ENCODE results near the gene NRCAM.
A peak's percentile ranks its signal among the peaks of the same experiment; 100 is the strongest.
"Not testable (repeated sequence)": the region's sequence is repeated elsewhere in the genome, so short reads cannot be mapped to it uniquely, and the experiment has no call there.

The NRCAM gene

GRCh38 chr7:108455998-108456677 lies at the start of gene NRCAM:
Gene NRCAM, minus strand, starts transcription at chr7:108456436. Its CDS starts 216,372 bp downstream, at chr7:108240064.
- DNase-seq (ENCODE audit: low spot score): peak; percentile 61

- DNase-seq (ENCODE audit: low spot score): not testable (repeated sequence)
Observed at GRCh38 chr7:108504576-108504975, 48.3 kb upstream of the NRCAM start.

- DNase-seq (ENCODE audit: low spot score): no peak
Observed at GRCh38 chr7:108503112-108504026, 47.1 kb upstream of the NRCAM start.

GRCh38 chr7:108499566-108499965 lies 43.3 kb upstream of the NRCAM start:
- no peak for DNase-seq (ENCODE audit: low spot score)

GRCh38 chr7:108498481-108498880 lies 42.2 kb upstream of the NRCAM start:
- DNase-seq (ENCODE audit: low spot score): no peak

GRCh38 chr7:108497082-108497725 lies 41.0 kb upstream of the NRCAM start:
- peak; percentile 40 for DNase-seq (ENCODE audit: low spot score)

DNA sequence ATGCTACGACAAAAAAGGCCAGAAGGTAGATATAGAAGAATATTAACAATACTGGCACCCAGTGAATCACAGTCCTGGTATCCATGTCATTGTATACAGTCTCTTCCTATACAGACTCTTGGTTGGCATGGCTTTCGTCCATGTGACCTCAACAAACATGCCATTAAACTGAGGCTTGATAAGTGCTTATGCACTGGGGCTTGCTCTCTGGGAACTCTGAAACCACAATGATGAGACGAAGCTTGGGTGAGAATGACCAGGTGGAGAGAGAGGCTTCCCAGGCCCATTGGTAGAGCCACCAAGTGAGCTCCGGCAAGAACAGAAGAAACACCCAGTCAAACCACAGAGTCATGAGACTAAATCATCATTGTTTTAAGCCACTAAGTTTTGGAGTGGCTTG lies 36.5 kb upstream of the NRCAM start:
- no peak for DNase-seq (ENCODE audit: low spot score)

DNA sequence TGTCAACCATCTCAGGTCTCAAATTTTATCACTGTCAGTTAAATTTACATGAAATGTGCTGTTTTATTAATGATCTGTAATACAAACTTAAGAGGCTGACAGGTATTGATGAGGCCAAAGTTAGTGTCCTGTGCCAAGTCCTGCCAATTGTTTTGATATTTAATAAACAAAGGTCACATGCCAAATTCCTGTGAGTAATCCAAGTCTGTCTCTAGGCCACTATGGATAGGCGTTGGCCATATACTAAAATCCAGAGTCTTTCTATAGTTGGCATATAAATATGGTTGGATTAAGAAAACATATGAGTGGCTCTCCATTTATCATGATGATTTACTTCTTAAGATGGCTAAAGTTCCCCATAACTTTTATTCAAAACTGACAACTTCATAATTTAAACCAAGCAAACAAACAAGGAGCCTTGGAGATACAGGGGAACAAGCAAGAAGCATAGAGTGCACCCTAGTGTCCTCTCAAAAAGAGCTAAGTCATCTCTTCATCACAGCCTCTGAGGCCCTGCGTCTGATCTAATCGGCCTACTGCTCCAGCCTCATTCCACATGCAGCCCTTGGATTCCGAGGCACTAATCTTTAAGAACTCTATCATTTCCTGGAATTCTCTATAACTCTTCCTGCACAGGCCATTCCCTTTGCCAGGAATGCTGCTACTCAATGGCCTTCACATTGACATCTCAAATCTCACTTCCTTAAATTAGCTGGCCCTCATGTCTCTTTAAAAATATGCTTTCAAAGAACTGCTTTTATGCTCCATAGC lies 32.7 kb upstream of the NRCAM start:
- DNase-seq (ENCODE audit: low spot score): no peak

- DNase-seq (ENCODE audit: low spot score): no peak
Observed at GRCh38 chr7:108487646-108488045, 31.4 kb upstream of the NRCAM start.

GRCh38 chr7:108486291-108486966 lies 30.2 kb upstream of the NRCAM start:
- no peak for DNase-seq (ENCODE audit: low spot score)

- no peak for DNase-seq (ENCODE audit: low spot score)
Observed at GRCh38 chr7:108484137-108484536, 27.9 kb upstream of the NRCAM start.

DNA sequence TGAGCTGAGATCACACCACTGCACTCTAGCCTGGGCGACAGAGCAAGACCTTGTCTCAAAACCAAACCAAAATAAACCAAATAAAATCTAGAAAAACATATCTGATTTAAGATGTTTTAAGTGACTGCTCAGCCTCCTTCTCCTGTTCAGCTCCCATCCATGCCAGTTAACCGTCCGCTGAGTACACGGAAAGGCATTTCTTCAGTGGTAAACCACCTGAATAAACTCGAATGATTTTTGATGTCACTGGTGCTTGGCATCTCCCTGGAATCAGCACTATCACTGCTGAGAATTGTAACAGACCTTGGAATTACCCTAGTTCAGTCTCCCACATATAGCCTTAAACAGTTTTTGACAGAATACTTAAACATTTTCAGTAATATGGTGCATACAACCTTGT lies 24.1 kb upstream of the NRCAM start:
- DNase-seq (ENCODE audit: low spot score): no peak

- DNase-seq (ENCODE audit: low spot score): no peak
Observed at GRCh38 chr7:108479751-108480150, 23.5 kb upstream of the NRCAM start.

DNA sequence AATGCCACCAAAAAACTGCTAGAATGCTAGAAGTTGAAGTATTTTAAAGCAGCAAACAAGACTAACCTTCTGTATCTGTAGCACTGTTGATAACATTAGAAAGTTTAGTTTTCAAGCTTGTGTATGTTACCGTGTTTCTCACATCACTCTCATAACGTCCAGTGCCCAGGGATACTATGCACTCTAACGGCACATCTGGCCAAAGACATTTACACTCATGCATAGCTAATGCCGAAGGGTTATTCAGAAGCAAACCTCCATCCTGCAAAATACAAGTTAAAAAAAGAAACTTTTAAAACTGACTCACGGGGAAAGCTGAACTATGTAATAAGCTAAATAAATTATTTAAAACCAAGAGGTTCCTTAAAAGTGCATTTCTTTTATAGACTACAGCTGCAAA lies 22.9 kb upstream of the NRCAM start:
- no peak for DNase-seq (ENCODE audit: low spot score)

GRCh38 chr7:108468246-108468645 lies 12.0 kb upstream of the NRCAM start:
- DNase-seq (ENCODE audit: low spot score): no peak

- no peak for DNase-seq (ENCODE audit: low spot score)
Observed at GRCh38 chr7:108467391-108467790, 11.2 kb upstream of the NRCAM start.

- not testable (repeated sequence) for DNase-seq (ENCODE audit: low spot score)
Observed at GRCh38 chr7:108466322-108466721, 10.1 kb upstream of the NRCAM start.

DNA sequence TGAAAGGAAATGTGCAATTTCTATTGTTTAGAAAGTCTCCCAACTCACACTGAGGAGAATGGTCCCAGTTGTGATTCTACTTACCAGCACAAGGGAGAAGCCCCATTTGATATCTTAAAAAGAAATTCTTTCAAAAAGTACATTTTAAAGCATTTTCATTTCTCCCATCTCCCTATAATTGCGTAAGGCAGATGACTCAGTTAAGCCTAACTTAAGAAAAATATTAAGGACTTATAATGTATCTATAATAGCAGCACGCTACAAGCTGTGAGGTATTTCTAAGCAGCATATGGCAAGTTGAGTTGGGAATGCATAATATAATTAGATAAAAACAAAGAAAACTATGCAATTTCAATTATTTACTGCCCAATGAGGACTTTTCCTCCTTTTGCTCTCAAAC lies 8.5 kb upstream of the NRCAM start:
- no peak for DNase-seq (ENCODE audit: low spot score)

GRCh38 chr7:108463613-108464012 lies 7.4 kb upstream of the NRCAM start:
- no peak for DNase-seq (ENCODE audit: low spot score)

GRCh38 chr7:108461840-108462239 lies 5.6 kb upstream of the NRCAM start:
- DNase-seq (ENCODE audit: low spot score): no peak

DNA sequence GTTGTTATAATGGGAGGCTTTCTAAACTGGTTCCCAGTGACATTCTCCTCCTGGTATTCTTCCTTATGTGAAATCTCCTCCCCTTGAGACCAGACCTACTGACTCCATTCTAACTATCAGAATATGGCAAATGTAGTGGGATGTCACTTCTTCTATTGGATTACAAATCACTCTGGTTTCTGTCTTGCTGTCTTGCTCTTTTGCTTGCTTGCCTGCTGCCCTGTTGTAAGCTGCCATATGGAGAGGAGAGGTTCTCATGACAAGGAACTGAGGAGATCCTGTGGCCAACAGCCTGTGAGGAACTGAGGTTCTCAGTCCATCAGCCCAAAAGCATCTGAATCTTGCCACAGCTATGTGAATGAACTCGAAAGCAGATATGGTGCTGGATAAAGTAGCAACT lies 4.7 kb upstream of the NRCAM start:
- DNase-seq (ENCODE audit: low spot score): no peak
